Stimulated activated CD4-positive, alpha-beta T cell treated with anti-CD3 and anti-CD28 coated beads, Interleukin-2, amount 100 ng/mL, for 48 hours (primary cell): ENCODE data around the gene NUTM2D.
"Not testable (repeated sequence)": the region's sequence is repeated elsewhere in the genome, so short reads cannot be mapped to it uniquely, and the experiment has no call there.

ENCODE experiments used
- DNase-seq, 2 donors: peaks; one replicate each; pipeline ENCODE4 v3.0.0-alpha.2; 2020

Gene NUTM2D

GRCh38 chr10:87383149-87383857, 25.8 kb downstream of the NUTM2D start:
- not testable (repeated sequence) for DNase-seq

GRCh38 chr10:87384283-87384682, 26.7 kb downstream of the NUTM2D start:
- not testable (repeated sequence) for DNase-seq

- not testable (repeated sequence) for DNase-seq
Observed at GRCh38 chr10:87385762-87386360, 28.3 kb downstream of the NUTM2D start.

GRCh38 chr10:87391360-87391759, 33.8 kb downstream of the NUTM2D start:
- not testable (repeated sequence) for DNase-seq

- not testable (repeated sequence) for DNase-seq
Observed at GRCh38 chr10:87396206-87396605, 38.7 kb downstream of the NUTM2D start.

- DNase-seq, result not testable (repeated sequence)
Observed at GRCh38 chr10:87398436-87398835, 40.9 kb downstream of the NUTM2D start.

- DNase-seq, result not testable (repeated sequence)
Observed at GRCh38 chr10:87407516-87408467, 50.2 kb downstream of the NUTM2D start.

GRCh38 chr10:87413921-87414320, 56.4 kb downstream of the NUTM2D start:
- DNase-seq, result not testable (repeated sequence)
